ENCODE data around the gene BNC2.

- TF ChIP-seq CTCF (IDR thresholded peaks at IDR 0.05), result no peak
- TF ChIP-seq POLR2A (IDR thresholded peaks at IDR 0.05), result no peak
Observed at GRCh38 chr9:16545639-16546038, 324.8 kb downstream of the BNC2 start.
